BJ (cell line): Measurements from ENCODE around the gene RPL36A. TPM values are rescaled to one million over a fixed set of nuclear protein-coding genes. Genes with fewer than 3 reads are reported as not detected.

Experiments
- CTCF ChIA-PET: fragments of 350-600 bp; formaldehyde crosslinking; extraction: SDS; loops from one replicate; lab custom pipeline; 2021; ENCODE audit warnings: antibody characterized with exemption, inconsistent platforms; lab: Yijun Ruan, JAX
- POLR2A ChIA-PET: fragments of 300-600 bp; sonication (Branson Sonifier 250); formaldehyde crosslinking; extraction: SDS; loops from one replicate; lab custom pipeline; 2021; ENCODE audit warnings: antibody characterized with exemption; lab: Charles Lee
- DNase-seq: peaks from one replicate; pipeline ENCODE4 v3.0.0-alpha.2; 2011; ENCODE audit warnings: low read depth
- H3K27me3 ChIP-seq: 2 replicates; pipeline ENCODE4 v1.6.0; 2011; ENCODE audit warnings: low read length; ENCODE audit not compliant: control insufficient read depth, insufficient read depth
- H3K36me3 ChIP-seq: 2 replicates; pipeline ENCODE4 v1.5.1; 2011; ENCODE audit warnings: low read length; ENCODE audit not compliant: control insufficient read depth, insufficient read depth
- H3K4me3 ChIP-seq: 2 replicates; pipeline ENCODE4 v1.5.1; 2011; ENCODE audit warnings: low read depth, mild to moderate bottlenecking, control low read depth, low read length
- CTCF ChIP-seq: IDR thresholded peaks from 2 replicates; pipeline ENCODE4 v1.5.1; 2011; ENCODE audit warnings: low read depth, mild to moderate bottlenecking, control low read depth, inconsistent platforms, low read length, moderate library complexity; ENCODE audit not compliant: insufficient read depth
- polyA plus RNA-seq: library from polyadenylated mRNA; depleted of rRNA; stranded (reverse); fragments of >200 nt; gene quantifications from 2 replicates; pipeline ENCODE4 v1.2.3, GENCODE V29; 2011; rRNA removed

The RPL36A gene
- polyA plus RNA-seq, 1 experiment = 1,079 TPM

GRCh38 chrX:101430457-101431078, 39.8 kb downstream of the RPL36A start:
- Histone ChIP-seq H3K27me3 (no peaks in the 10 kb centered on the region), H3K4me3 (no peak overlapping the region), H3K36me3 (no peaks in the 10 kb centered on the region)
- no peak for DNase-seq
- ChIA-PET POLR2A (interaction anchor here (0.5 kb wide), 1 partner anchor 1337 kb away, joined by 11 read pairs; no protein-coding TSS in a partner anchor), CTCF (interaction anchor here (0.9 kb wide), 1 partner anchor 12 kb away, joined by 3 read pairs; no protein-coding TSS in a partner anchor)
- TF ChIP-seq CTCF = no peak

GRCh38 chrX:101442085-101442484, 51.3 kb downstream of the RPL36A start:
- ChIA-PET POLR2A (no interaction called here), CTCF (no interaction called here)
- no peak for TF ChIP-seq CTCF
- no peak for DNase-seq
- H3K4me3 ChIP-seq = no peak overlapping the region
- peaks cover 2% of the 10 kb centered on the region; the same call in 1 of the 2 replicates for H3K36me3 ChIP-seq
- H3K27me3 ChIP-seq = no peaks in the 10 kb centered on the region

Other genes with a start within 250 kb of the RPL36A start
- gene DRP2, start 171.2 kb upstream of the RPL36A start, polyA plus RNA-seq = 0.12 and 0.13 TPM in 2 replicates
- gene TAF7L, start 99.7 kb upstream of the RPL36A start, polyA plus RNA-seq = 0.13 and 0.22 TPM in 2 replicates
- 5.9 and 6.4 TPM in 2 replicates for gene TIMM8A, start 42.3 kb upstream of the RPL36A start, polyA plus RNA-seq
- gene BTK, start 4.8 kb upstream of the RPL36A start, polyA plus RNA-seq = not detected in 2 replicates
- 28.4 and 29.2 TPM in 2 replicates for gene GLA, start 16.9 kb downstream of the RPL36A start, polyA plus RNA-seq
- 17.9 and 37.4 TPM in 2 replicates for gene HNRNPH2, start 17.2 kb downstream of the RPL36A start, polyA plus RNA-seq
- 2.5 and 3.6 TPM in 2 replicates for gene ARMCX4, start 94.4 kb downstream of the RPL36A start, polyA plus RNA-seq
- 18.9 and 20.9 TPM in 2 replicates for gene ARMCX1, start 159.5 kb downstream of the RPL36A start, polyA plus RNA-seq
- 64.4 and 92.0 TPM in 2 replicates for gene ARMCX6, start 227.0 kb downstream of the RPL36A start, polyA plus RNA-seq
- gene ARMCX3, start 232.1 kb downstream of the RPL36A start, polyA plus RNA-seq = 43.3 and 59.3 TPM in 2 replicates